SU-DHL-6 (cell line): ENCODE measurements around the gene ARAP1.

Experiments
- EZH2phosphoT487 ChIP-seq: fragments of 200-600 bp; sonication (generic), shearing (Covaris generic); conservative IDR thresholded peaks from 2 replicates; pipeline ENCODE4 v1.6.1; 2018; ENCODE audit warnings: mild to moderate bottlenecking, antibody characterized with exemption, low read length, moderate library complexity, mixed read lengths
- TF ChIP-seq, protein P1 (sequence below): fragments of 200-600 bp; sonication (generic); IDR thresholded peaks from one replicate; pipeline ENCODE4 v1.5.1; 2017; ENCODE audit warnings: antibody characterized with exemption, mild to moderate bottlenecking, low read length, moderate library complexity; ENCODE audit not compliant: insufficient read depth, poor library complexity, severe bottlenecking

DNA sequence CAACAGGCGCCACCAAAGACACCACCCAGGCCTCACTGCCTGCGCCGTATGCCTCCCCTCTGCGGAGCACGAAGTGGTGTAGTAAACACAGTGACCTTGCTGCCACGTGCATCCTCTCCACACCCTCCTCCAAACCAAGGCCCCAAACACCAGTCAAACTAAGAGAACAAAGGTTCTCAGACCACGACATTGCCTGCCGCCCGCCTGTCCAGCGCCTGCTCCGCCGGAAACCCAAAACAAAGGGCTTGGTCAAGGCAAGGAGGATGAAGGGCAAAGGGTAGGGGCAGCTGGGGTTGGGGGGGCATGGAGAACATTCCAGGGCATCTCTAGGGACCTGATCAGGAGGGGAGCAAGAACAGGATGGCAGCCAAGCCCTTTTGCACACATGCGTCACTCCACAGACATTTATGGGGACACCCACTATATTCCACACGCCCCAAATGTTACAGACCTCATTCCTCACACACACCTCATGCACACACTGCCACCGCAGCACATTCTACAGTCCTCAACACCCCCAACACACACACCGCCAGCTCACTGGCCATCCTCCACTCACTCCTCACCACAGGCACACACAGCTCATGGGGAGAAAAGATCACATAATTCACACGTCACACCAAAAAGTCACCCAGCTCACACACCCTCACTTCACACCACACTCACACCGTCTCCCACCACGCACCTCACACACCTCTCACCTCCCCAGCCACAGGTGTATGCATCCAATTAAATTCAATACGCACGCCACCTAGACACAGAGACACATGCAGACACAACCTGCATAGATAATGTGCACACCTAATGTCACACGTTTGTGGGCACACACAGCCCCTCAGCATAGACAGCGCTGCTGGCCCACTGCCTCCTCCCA lies 112.5 kb downstream of the ARAP1 start:
- TF ChIP-seq, protein P1, sequence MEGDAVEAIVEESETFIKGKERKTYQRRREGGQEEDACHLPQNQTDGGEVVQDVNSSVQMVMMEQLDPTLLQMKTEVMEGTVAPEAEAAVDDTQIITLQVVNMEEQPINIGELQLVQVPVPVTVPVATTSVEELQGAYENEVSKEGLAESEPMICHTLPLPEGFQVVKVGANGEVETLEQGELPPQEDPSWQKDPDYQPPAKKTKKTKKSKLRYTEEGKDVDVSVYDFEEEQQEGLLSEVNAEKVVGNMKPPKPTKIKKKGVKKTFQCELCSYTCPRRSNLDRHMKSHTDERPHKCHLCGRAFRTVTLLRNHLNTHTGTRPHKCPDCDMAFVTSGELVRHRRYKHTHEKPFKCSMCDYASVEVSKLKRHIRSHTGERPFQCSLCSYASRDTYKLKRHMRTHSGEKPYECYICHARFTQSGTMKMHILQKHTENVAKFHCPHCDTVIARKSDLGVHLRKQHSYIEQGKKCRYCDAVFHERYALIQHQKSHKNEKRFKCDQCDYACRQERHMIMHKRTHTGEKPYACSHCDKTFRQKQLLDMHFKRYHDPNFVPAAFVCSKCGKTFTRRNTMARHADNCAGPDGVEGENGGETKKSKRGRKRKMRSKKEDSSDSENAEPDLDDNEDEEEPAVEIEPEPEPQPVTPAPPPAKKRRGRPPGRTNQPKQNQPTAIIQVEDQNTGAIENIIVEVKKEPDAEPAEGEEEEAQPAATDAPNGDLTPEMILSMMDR, result no peak
- TF ChIP-seq EZH2phosphoT487, result no peak
